IMR-90 (cell line): Measurements from ENCODE around the gene TBP. TPM values are rescaled to one million over a fixed set of nuclear protein-coding genes. Genes with fewer than 3 reads are reported as not detected.

Experiments
- ATAC-seq: fragments of 200-7000 bp; cut with Tn5 transposase; 2 replicates; pipeline ENCODE4 v1.9.1; 2020; ENCODE audit warnings: low read depth, mild to moderate bottlenecking, moderate library complexity
- BruUV-seq: library from RNA; stranded (reverse); fragments of 400-500 nt; replicated peaks from 2 replicates; lab custom pipeline; 2021; lab: Mats Ljungman, UMichigan
- CTCF ChIA-PET: fragments of 300-600 bp; formaldehyde crosslinking; extraction: SDS; loops from one replicate; lab custom pipeline; 2021; ENCODE audit warnings: antibody characterized with exemption; lab: Yijun Ruan, JAX
- POLR2A ChIA-PET: fragments of 300-600 bp; sonication (Branson Sonifier 250); formaldehyde crosslinking; loops from one replicate; lab custom pipeline; 2022; ENCODE audit warnings: antibody characterized with exemption; ENCODE audit not compliant: unreplicated experiment; lab: Charles Lee
- DNase-seq: peaks from one replicate; pipeline ENCODE4 v3.0.0; 2013
- H2AFZ ChIP-seq: replicated peaks from 2 replicates; pipeline ENCODE3; 2013; ENCODE audit warnings: low read length, mild to moderate bottlenecking; ENCODE audit not compliant: poor library complexity
- H2AK5ac ChIP-seq: 2 replicates; pipeline ENCODE4 v1.6.1; 2013; ENCODE audit warnings: low read depth, low read length, inconsistent platforms
- H2AK9ac ChIP-seq: replicated peaks from 2 replicates; pipeline ENCODE3; 2013; ENCODE audit warnings: mild to moderate bottlenecking, low read depth, low read length, moderate library complexity; ENCODE audit not compliant: poor library complexity
- H2BK120ac ChIP-seq: 2 replicates; pipeline ENCODE4 v1.6.1; 2013; ENCODE audit warnings: low read depth, low read length, inconsistent platforms
- H2BK15ac ChIP-seq: 3 replicates; pipeline ENCODE4 v1.6.1; 2013; ENCODE audit warnings: low read depth, low read length, inconsistent platforms
- H2BK20ac ChIP-seq: 2 replicates; pipeline ENCODE4 v1.6.1; 2013; ENCODE audit warnings: low read depth, mild to moderate bottlenecking, inconsistent platforms, low read length, moderate library complexity
- H2BK5ac ChIP-seq: 2 replicates; pipeline ENCODE4 v1.6.1; 2013; ENCODE audit warnings: mild to moderate bottlenecking, low read depth, low read length, inconsistent platforms; ENCODE audit not compliant: poor library complexity, severe bottlenecking
- H3K14ac ChIP-seq: replicated peaks from 2 replicates; pipeline ENCODE4 v1.6.1; 2013; ENCODE audit warnings: low read depth, low read length, inconsistent platforms
- H3K18ac ChIP-seq: 2 replicates; pipeline ENCODE4 v1.6.1; 2013; ENCODE audit warnings: low read depth, low read length, control low read depth
- H3K23ac ChIP-seq: 2 replicates; pipeline ENCODE4 v1.6.1; 2013; ENCODE audit warnings: low read depth, low read length, inconsistent platforms
- H3K27ac ChIP-seq: 2 replicates; pipeline ENCODE4 v1.5.1; 2013; ENCODE audit warnings: mild to moderate bottlenecking, control low read depth, low read length; ENCODE audit not compliant: insufficient read depth
- H3K27me3 ChIP-seq: 2 replicates; pipeline ENCODE4 v1.6.1; 2013; ENCODE audit warnings: low read length; ENCODE audit not compliant: control insufficient read depth, insufficient read depth
- H3K36me3 ChIP-seq: 2 replicates; pipeline ENCODE4 v1.6.1; 2013; ENCODE audit warnings: low read length, mixed read lengths; ENCODE audit not compliant: control insufficient read depth, insufficient read depth
- H3K4ac ChIP-seq: 2 replicates; pipeline ENCODE4 v1.6.1; 2013; ENCODE audit warnings: low read depth, low read length, inconsistent platforms
- H3K4me1 ChIP-seq: 2 replicates; pipeline ENCODE4 v1.6.1; 2013; ENCODE audit warnings: low read length, mixed read lengths; ENCODE audit not compliant: control insufficient read depth, insufficient read depth
- H3K4me2 ChIP-seq: 2 replicates; pipeline ENCODE4 v1.6.1; 2013; ENCODE audit warnings: low read depth, mild to moderate bottlenecking, control low read depth, low read length, moderate library complexity
- H3K4me3 ChIP-seq: 2 replicates; pipeline ENCODE4 v1.5.1; 2013; ENCODE audit warnings: low read depth, mild to moderate bottlenecking, control low read depth, low read length, moderate library complexity; ENCODE audit not compliant: insufficient read depth
- H3K56ac ChIP-seq: 2 replicates; pipeline ENCODE4 v1.6.1; 2013; ENCODE audit warnings: low read length, inconsistent platforms; ENCODE audit not compliant: insufficient read depth; ENCODE audit errors: extremely low read depth
- H3K79me1 ChIP-seq, 2 experiments: 2 replicates each; pipeline ENCODE4 v1.6.1; 2013; ENCODE audit warnings: low read length in 2 of 2, inconsistent platforms in 1 of 2, low read depth in 1 of 2
- H3K9ac ChIP-seq: 2 replicates; pipeline ENCODE4 v1.6.1; 2013; ENCODE audit warnings: low read depth, low read length, control low read depth
- H3K9me1 ChIP-seq: 2 replicates; pipeline ENCODE4 v1.6.1; 2013; ENCODE audit warnings: low read length, inconsistent platforms; ENCODE audit not compliant: insufficient read depth
- H3K9me3 ChIP-seq: 2 replicates; pipeline ENCODE4 v1.6.1; 2013; ENCODE audit warnings: low read length; ENCODE audit not compliant: control insufficient read depth, insufficient read depth
- H4K20me1 ChIP-seq: 2 replicates; pipeline ENCODE4 v1.6.1; 2013; ENCODE audit warnings: low read length, inconsistent platforms; ENCODE audit not compliant: insufficient read depth
- H4K5ac ChIP-seq: 2 replicates; pipeline ENCODE4 v1.6.1; 2013; ENCODE audit warnings: mild to moderate bottlenecking, low read depth, low read length, control low read depth
- H4K8ac ChIP-seq, 2 experiments: 2 replicates each; pipeline ENCODE4 v1.6.1; 2013; ENCODE audit warnings: low read depth in 2 of 2, low read length in 2 of 2, control low read depth in 1 of 2, inconsistent platforms in 1 of 2
- H4K91ac ChIP-seq: 2 replicates; pipeline ENCODE4 v1.6.1; 2013; ENCODE audit warnings: low read depth, low read length, inconsistent platforms; ENCODE audit not compliant: insufficient read depth
- BHLHE40 ChIP-seq: fragments of 150-350 bp; IDR thresholded peaks from 2 replicates; pipeline ENCODE4 v1.6.1; 2016; ENCODE audit warnings: mild to moderate bottlenecking, low read depth, low read length
- CTCF ChIP-seq: conservative IDR thresholded peaks from 2 replicates; pipeline ENCODE4 v1.5.1; 2012; ENCODE audit warnings: mild to moderate bottlenecking, low read depth, low read length, improper control_type of control experiment
- MAFK ChIP-seq: IDR thresholded peaks from 2 replicates; pipeline ENCODE4 v1.6.1; 2012; ENCODE audit warnings: low read depth, low read length, improper control_type of control experiment
- RAD21 ChIP-seq: IDR thresholded peaks from 2 replicates; pipeline ENCODE4 v1.6.1; 2012; ENCODE audit warnings: low read length, improper control_type of control experiment
- WGBS, 2 experiments: methylation state at CpG; one replicate each; pipeline versions ENCODE4 v1.1.5 to v1.1.7; 2013; ENCODE audit warnings: missing lambda C conversion rate in 2 of 2; ENCODE audit not compliant: insufficient read length in 1 of 2; ENCODE audit errors: extremely low coverage in 2 of 2; 5-methylcytosine and 5-hydroxymethylcytosine counted together
- dilution Hi-C: fragments of 300-500 bp; cut with HindIII; formaldehyde crosslinking; loops from one replicate; pipeline ENCODE4 v1.14.3; 2018; ENCODE audit warnings: low sequenced_read_pairs; ENCODE audit not compliant: unreplicated experiment
- in situ Hi-C: fragments of 300-500 bp; cut with MboI; formaldehyde crosslinking; loops from 3 replicates; pipeline ENCODE4 v1.14.3; 2019; ENCODE audit warnings: low sequenced_read_pairs, inconsistent platforms, mixed read lengths
- intact Hi-C: fragments of 100-400 bp; cut with micrococcal nuclease; formaldehyde crosslinking; loops from 2 replicates; pipeline ENCODE4 v1.10.0; 2022
- polyA plus RNA-seq, 3 experiments: library from polyadenylated mRNA; depleted of rRNA; stranded (reverse); fragments of >200 nt; gene quantifications; 2 replicates each; pipeline ENCODE4 v1.2.3, GENCODE V29; 2012; ENCODE audit warnings: low replicate concordance in 1 of 3
- total RNA-seq: library from RNA; depleted of rRNA; stranded (reverse); fragments of >200 nt; gene quantifications from 2 replicates; pipeline ENCODE4 v1.2.3, GENCODE V29; 2012

TBP gene
- total and polyA plus RNA-seq, 2 of the 4 experiments (the other 2 are of a cell fraction): 8.8 to 12.5 TPM

DNA sequence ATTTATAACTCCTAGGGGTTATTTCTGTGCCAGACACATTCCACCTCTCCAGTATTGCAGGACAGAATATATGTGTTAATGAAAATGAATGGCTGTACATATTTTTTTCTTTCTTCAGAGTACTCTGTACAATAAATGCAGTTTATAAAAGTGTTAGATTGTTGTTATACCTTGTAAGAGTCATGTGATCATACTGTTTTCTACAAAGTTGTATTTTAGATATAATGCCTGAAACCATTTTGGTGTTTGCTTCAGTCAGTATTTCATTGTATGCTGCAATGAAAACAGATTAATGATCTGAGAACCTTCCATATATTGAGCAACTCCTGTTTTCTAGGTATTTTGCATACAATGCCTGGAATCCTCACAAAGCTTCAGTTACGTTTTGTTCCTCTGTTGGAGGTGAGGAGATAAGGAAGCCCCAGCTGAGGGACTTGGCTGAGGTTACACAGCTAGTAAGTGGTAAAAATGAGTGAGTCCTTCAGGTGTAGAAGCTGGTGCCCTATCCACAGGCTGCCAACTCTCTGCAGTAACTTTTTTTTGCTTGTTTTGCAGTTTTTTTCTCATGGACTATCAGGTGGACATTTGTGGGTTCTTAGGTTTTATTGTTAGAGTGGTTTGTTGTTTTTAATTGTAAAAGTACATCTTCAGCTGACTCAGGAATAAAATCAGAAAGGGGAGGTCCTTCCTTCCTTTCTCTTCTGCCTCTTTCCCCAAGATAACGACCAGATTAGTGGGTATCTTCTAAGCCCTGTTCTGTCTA is 18.7 kb downstream of the TBP start:
- ATAC-seq (no peak), DNase-seq (no peak)
- Histone ChIP-seq H2AK9ac (no peak overlapping the region), H3K9me1 (no peaks in the 10 kb centered on the region), H3K4me1 (no peaks in the 10 kb centered on the region), H4K20me1 (no peaks in the 10 kb centered on the region), H3K4me2 (no peak overlapping the region), H3K9me3 (no peaks in the 10 kb centered on the region), H4K8ac (no peak overlapping the region), H2BK20ac (no peak overlapping the region), H2BK120ac (no peak overlapping the region), H4K91ac (no peak overlapping the region), H3K14ac (no peak overlapping the region), H2BK5ac (no peak overlapping the region), H3K18ac (no peak overlapping the region), H2AFZ (no peak overlapping the region), H4K5ac (no peak overlapping the region), H3K4ac (no peak overlapping the region), H3K9ac (no peak overlapping the region), H3K36me3 (peaks cover 39% of the 10 kb centered on the region), H2BK15ac (no peak overlapping the region), H3K56ac (no peak overlapping the region), H3K23ac (no peak overlapping the region), H3K4me3 (no peak overlapping the region), H2AK5ac (no peak overlapping the region), H3K27me3 (no peaks in the 10 kb centered on the region), H3K79me1 (peaks cover 0 to 6% of the 10 kb centered on the region in 2 experiments; a peak in 1 of 4 replicates), H3K27ac (no peak overlapping the region)
- BruUV-seq: no TSS peak
- CTCF ChIA-PET: no interaction called here
- in situ Hi-C loops: no loop called here
- dilution Hi-C loops: no loop called here
- POLR2A ChIA-PET: interaction anchor here (0.6 kb wide), 1 partner anchor 53 kb away, joined by 3 read pairs; no protein-coding TSS in a partner anchor
- TF ChIP-seq BHLHE40 (no peak), CTCF (no peak), RAD21 (no peak), MAFK (0 out of 2 replicates have a peak, but pooled peaks have one; percentile 3)
- 100% methylated on average over 1 of the region's 2 CpGs; no CpG with 5 or more reads in 1 of the 2 experiments for WGBS, 2 experiments
- intact Hi-C loops: no loop called here
